Measurements from ENCODE around the gene ARHGEF40.
A peak's percentile ranks its signal among the peaks of the same experiment; 100 is the strongest.

The ARHGEF40 gene

DNA sequence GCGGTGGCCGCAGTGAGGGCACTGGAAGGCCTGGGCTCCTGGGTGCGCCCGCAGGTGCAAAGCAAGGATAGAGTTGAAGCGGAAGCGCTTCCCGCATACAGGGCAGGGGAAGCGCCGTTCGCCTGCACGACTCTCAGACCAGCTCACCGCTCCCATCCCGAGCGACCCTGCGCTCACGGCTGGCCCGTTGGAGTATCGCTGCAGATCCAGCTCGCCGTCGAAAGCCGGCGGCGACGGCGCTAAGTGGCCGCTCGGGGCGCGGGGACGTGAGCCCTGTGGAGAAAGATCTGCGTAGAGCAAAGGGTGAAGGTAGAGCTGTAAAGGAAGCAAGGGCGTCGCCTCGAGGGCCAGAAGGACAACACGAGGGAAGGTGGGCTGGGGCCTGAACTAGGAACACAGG, 22.9 kb downstream of the ARHGEF40 start:
- peaks cover 5% of the 10 kb centered on the region for H3K4me1 ChIP-seq (ENCODE audit: control insufficient read depth, insufficient read depth, low read length)
- H3K36me3 ChIP-seq (ENCODE audit: control insufficient read depth, insufficient read depth, low read length), result peaks cover 5% of the 10 kb centered on the region
- no peaks in the 10 kb centered on the region for H3K27me3 ChIP-seq (ENCODE audit: control insufficient read depth, insufficient read depth, low read length)
- H3K4me3 ChIP-seq (ENCODE audit: low read length), result no peak overlapping the region
- H3K27ac ChIP-seq (ENCODE audit: low read depth, low read length), result no peak overlapping the region
- no peak overlapping the region for H3K9ac ChIP-seq (ENCODE audit: low read length)

DNA sequence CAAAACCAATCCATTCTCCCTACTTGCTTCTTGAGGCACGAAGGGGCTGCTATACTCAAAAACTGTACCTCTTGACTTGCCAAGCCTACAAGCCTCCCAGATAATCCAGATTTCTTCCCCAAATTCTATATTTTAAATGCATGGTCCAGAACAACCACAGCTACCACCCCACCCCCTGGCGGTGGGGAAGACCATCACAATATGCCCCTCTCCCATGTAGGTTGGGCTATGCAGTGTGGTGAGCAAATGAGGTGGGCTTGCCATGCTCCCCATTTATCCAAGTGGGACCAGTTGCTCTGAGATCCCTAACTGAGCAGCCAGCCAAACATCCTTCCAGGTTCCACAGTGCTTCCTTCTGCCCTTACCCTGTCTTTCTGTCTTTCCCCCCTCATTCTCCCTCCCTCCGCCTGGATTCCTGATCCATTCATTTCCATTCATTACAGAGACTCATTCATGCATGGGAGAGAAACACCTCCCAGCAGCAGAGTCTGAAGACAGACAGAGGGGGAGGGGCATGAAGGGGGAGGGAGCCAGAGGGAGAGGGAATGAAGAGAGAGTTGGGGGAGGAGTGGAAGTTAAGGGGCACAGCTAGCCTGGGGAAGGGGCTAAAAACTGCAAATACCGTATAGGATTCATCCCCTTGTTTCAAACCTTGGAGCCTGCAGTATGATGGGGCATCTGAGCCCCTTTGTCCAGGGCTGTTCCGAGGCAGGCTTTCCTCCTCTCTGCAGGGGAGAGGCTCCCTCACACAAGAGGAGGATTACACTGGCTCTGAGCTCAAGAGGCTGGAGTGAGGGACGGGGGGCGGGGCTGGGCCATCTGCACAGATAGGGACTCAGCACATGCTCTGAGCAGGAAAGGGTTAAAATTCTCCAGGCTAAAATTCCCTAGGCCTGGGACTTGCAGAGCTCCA, 23.9 kb downstream of the ARHGEF40 start:
- Histone ChIP-seq H3K9ac (ENCODE audit: low read length) (no peak overlapping the region), H3K27me3 (ENCODE audit: control insufficient read depth, insufficient read depth, low read length) (no peaks in the 10 kb centered on the region), H3K36me3 (ENCODE audit: control insufficient read depth, insufficient read depth, low read length) (peaks cover under 1% of the 10 kb centered on the region), H3K4me1 (ENCODE audit: control insufficient read depth, insufficient read depth, low read length) (peaks cover 5% of the 10 kb centered on the region), H3K27ac (ENCODE audit: low read depth, low read length) (no peak overlapping the region), H3K4me3 (ENCODE audit: low read length) (no peak overlapping the region)

DNA sequence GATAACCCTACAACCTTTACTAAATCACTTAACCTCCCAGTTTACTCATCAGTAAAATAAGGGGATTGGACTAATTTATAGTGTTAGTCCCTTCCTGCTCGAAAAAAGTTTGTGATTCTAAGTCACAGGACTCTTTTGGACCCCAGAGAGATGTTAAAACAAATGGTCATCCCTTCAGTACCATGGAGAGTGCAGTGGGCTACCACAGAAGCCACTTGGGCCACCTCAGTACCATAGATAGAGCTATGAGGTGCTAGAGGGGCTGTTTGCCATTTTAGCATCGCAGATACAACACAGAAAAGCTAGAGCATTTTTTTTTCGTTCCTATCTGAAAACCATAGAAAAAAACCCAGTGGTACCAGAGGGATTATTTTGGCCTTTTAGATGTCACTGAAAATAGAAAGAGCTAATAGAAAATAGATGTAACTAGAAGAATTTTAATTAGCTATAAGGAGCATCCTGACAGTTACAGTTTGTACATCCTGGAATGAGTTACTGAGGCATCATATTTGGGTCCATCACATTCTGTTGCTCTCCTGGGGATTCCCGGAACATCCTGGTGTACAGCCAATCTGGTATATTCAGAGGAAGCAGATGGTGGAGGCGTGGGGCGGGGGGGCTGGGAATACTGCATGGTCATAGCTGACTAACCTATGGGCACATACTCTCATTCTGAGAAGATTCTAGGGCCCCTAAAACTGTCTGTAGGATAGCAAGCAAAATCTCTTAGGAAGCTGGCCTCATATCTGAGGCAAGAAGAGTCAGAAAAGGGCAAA, 25.5 kb downstream of the ARHGEF40 start:
- Histone ChIP-seq H3K36me3 (ENCODE audit: control insufficient read depth, insufficient read depth, low read length) (no peaks in the 10 kb centered on the region), H3K27ac (ENCODE audit: low read depth, low read length) (peak overlapping the region; percentile 81), H3K4me3 (ENCODE audit: low read length) (no peak overlapping the region), H3K4me1 (ENCODE audit: control insufficient read depth, insufficient read depth, low read length) (peaks cover 14% of the 10 kb centered on the region), H3K27me3 (ENCODE audit: control insufficient read depth, insufficient read depth, low read length) (no peaks in the 10 kb centered on the region), H3K9ac (ENCODE audit: low read length) (no peak overlapping the region)

DNA sequence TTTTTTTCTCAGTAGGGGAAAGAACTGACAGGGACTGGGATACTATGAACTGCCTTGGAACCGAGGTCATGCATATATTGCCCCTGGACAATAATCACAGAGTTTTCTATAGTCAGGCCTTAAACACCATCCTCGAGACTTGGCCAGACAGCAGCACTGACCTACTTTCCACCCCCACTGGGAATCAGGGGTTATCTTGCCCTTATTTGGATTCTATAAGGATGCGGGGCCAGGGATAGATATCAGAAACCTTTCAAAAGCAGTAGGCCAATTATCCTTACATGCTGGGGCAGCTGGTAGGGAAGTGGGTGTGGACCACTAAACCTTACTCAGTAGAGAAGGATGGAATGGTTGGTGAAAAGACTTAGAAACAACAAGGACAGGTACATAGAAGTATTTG, 26.3 kb downstream of the ARHGEF40 start:
- H3K27ac ChIP-seq (ENCODE audit: low read depth, low read length), result peak overlapping the region; percentile 81
- H3K4me3 ChIP-seq (ENCODE audit: low read length), result no peak overlapping the region
- no peak overlapping the region for H3K9ac ChIP-seq (ENCODE audit: low read length)
- H3K36me3 ChIP-seq (ENCODE audit: control insufficient read depth, insufficient read depth, low read length), result no peaks in the 10 kb centered on the region
- H3K4me1 ChIP-seq (ENCODE audit: control insufficient read depth, insufficient read depth, low read length), result peaks cover 14% of the 10 kb centered on the region
- H3K27me3 ChIP-seq (ENCODE audit: control insufficient read depth, insufficient read depth, low read length), result no peaks in the 10 kb centered on the region

DNA sequence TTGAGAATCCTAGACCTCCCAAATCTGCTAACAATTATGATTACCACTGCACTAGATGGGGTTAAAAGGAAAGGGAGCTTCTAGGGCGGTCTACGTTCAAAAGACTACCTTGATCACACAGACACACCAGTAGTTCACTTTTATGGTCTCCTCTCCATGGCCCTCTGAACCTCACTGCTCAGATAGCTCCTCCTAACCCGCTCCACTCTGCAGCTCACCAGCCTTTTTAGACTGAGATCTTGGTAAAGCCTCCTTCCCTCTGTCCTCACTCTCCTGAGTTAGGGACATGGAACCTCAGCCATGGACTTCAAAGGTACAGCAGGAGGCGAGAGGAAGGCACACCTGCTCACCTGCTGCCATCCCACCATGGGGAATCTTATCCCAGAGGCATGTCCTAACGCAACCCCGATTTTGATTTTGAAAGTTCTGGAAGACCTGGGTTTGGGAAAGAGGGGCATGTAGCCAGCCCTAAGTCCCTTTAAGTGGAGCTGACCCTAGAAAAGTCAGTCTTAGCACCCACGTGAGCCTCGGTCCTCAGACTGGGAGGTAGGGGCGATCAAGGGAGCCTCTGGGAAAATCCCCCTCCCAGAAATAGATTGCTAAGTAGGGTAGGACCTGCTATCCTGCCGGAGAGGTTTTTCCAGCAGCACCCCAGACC, 27.0 kb downstream of the ARHGEF40 start:
- H3K27me3 ChIP-seq (ENCODE audit: control insufficient read depth, insufficient read depth, low read length), result no peaks in the 10 kb centered on the region
- H3K36me3 ChIP-seq (ENCODE audit: control insufficient read depth, insufficient read depth, low read length), result no peaks in the 10 kb centered on the region
- peaks cover 14% of the 10 kb centered on the region for H3K4me1 ChIP-seq (ENCODE audit: control insufficient read depth, insufficient read depth, low read length)
- peak overlapping the region; percentile 43 for H3K9ac ChIP-seq (ENCODE audit: low read length)
- peak overlapping the region; percentile 53 for H3K4me3 ChIP-seq (ENCODE audit: low read length)
- peak overlapping the region; percentile 81 for H3K27ac ChIP-seq (ENCODE audit: low read depth, low read length)

DNA sequence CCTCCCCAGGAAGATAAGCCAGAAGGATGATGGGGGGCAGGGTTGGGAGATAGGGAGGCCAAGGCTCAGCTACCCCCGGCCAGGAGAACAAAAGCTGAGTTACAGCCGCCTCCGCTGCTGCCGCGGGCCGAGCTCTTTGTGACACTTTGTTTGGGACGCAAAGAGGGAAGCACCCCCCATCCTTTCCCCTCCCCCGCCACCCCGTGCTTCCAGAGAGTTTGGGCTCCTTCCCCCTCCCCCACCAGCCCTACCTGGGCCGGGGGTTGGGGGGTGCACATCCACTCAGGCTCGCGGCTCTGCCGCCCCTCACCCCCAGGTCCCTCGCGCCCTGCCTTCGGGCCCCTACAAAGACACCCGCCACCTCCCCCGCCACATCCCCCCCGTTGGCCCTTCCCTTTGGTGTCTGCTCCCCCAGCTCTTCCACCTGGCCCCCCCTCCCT, 27.6 kb downstream of the ARHGEF40 start:
- Histone ChIP-seq H3K4me3 (ENCODE audit: low read length) (peak overlapping the region; percentile 53), H3K4me1 (ENCODE audit: control insufficient read depth, insufficient read depth, low read length) (peaks cover 13% of the 10 kb centered on the region), H3K27me3 (ENCODE audit: control insufficient read depth, insufficient read depth, low read length) (no peaks in the 10 kb centered on the region), H3K9ac (ENCODE audit: low read length) (peak overlapping the region; percentile 43), H3K27ac (ENCODE audit: low read depth, low read length) (peak overlapping the region; percentile 81), H3K36me3 (ENCODE audit: control insufficient read depth, insufficient read depth, low read length) (no peaks in the 10 kb centered on the region)

DNA sequence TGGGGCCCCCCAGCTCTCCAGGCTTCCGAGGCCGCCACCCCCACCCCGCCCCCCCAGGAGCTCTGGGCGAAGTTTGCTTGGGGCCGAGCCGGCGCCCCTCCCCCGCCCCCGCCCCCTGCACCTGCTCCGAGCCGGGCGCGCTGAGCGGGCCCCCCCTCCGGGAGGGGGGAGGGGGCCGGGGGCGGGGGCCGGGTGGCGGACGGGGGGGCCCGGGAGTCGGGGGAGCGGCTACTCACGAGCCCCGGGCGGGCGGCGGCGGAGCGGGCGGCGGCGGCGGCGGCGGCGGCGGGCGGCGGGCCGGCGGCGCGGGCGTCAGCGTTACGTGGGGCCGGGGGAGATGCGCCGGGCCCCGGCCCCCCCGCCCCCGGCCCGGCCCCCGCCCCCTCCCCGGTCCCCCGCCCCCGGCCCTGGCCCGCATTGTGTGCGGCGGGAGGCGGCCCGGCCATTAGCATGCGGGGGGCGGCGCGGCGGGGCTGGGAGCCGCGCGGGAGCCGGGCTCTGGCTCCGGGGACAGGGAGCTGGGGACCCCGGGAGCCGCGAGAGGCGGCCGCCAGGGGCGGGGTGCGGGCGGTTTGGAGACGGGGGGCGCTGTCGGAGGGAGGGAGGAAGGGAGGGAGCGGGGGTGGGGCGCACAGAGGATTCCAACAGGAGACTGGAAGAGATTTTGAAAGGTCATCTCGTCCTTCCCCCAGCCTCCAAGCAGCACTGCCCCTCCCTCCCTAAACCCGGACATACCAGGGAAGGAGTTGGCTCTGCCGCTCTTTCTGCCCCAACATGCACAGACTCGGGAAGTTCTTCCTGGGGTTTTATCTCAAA, 28.2 kb downstream of the ARHGEF40 start, which contains the start of gene ZNF219:
TSS of gene ZNF219 (minus strand) at position 580 of the 816 bp plus-strand sequence. CDS start 5,064 bp downstream, outside the sequence.
- peak within 1 kb of the TSS; percentile 92 for H3K27ac ChIP-seq (ENCODE audit: low read depth, low read length)
- no peaks in the 10 kb centered on the region for H3K27me3 ChIP-seq (ENCODE audit: control insufficient read depth, insufficient read depth, low read length)
- no peaks in the 10 kb centered on the region for H3K36me3 ChIP-seq (ENCODE audit: control insufficient read depth, insufficient read depth, low read length)
- peaks cover 18% of the 10 kb centered on the region for H3K4me1 ChIP-seq (ENCODE audit: control insufficient read depth, insufficient read depth, low read length)
- H3K9ac ChIP-seq (ENCODE audit: low read length), result peak within 1 kb of the TSS; percentile 78
- peak within 1 kb of the TSS; percentile 80 for H3K4me3 ChIP-seq (ENCODE audit: low read length)

DNA sequence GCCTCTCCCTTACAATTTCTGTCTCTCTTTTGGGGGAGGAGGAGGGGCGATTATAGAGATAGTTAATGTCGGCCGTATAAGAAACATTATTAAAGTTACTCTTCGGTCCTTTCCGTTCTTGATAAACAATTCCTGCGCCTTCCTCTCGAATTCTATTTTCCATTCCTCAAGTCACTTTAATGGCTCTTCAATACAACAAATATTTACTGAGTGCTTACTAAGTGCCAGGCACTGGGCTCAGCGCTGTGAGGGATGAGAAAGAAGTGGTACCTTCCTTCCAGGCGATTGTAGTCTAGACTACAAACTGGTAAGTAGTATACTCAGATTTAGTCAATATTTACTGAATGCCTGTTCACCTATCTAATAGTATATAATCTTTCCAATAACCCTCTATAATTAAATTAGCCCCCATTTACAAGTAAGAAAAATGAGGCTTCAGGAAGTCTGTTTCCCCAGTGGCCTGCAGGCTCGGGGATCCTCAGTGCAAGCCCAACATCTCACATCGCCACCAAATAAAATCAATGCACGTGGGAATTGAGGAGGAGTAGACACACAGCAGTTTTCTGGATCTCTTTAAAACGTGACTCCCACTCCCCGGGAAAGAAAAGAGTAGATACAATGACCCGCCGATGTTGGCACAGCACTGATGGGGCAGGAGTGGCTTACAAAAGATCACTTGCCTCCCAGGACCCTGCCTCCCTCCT, 28.9 kb downstream of the ARHGEF40 start:
- Histone ChIP-seq H3K27ac (ENCODE audit: low read depth, low read length) (peak overlapping the region; percentile 92), H3K9ac (ENCODE audit: low read length) (peak overlapping the region; percentile 78), H3K4me1 (ENCODE audit: control insufficient read depth, insufficient read depth, low read length) (peaks cover 19% of the 10 kb centered on the region), H3K4me3 (ENCODE audit: low read length) (peak overlapping the region; percentile 80), H3K27me3 (ENCODE audit: control insufficient read depth, insufficient read depth, low read length) (no peaks in the 10 kb centered on the region), H3K36me3 (ENCODE audit: control insufficient read depth, insufficient read depth, low read length) (no peaks in the 10 kb centered on the region)

DNA sequence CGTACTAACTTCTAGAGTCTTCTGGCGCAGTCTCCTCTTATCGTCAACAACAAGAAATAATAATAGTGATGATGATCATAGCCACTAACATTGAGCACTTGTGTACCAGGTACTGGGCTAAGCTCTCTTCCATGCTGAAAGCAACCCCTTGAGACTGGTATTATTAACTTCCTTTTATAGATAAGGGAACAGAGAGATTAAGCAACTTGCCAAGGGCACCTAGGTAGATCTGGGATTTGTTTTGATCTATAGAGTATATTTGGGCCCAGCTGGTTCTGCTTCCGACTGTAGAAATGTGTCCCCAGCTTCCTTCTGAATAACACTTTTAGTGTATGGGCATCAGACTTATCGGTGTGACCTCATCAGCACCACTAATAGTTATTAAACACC, 29.5 kb downstream of the ARHGEF40 start:
- no peaks in the 10 kb centered on the region for H3K36me3 ChIP-seq (ENCODE audit: control insufficient read depth, insufficient read depth, low read length)
- H3K27me3 ChIP-seq (ENCODE audit: control insufficient read depth, insufficient read depth, low read length), result no peaks in the 10 kb centered on the region
- peaks cover 22% of the 10 kb centered on the region for H3K4me1 ChIP-seq (ENCODE audit: control insufficient read depth, insufficient read depth, low read length)
- peak overlapping the region; percentile 80 for H3K4me3 ChIP-seq (ENCODE audit: low read length)
- H3K9ac ChIP-seq (ENCODE audit: low read length), result no peak overlapping the region
- peak overlapping the region; percentile 92 for H3K27ac ChIP-seq (ENCODE audit: low read depth, low read length)

DNA sequence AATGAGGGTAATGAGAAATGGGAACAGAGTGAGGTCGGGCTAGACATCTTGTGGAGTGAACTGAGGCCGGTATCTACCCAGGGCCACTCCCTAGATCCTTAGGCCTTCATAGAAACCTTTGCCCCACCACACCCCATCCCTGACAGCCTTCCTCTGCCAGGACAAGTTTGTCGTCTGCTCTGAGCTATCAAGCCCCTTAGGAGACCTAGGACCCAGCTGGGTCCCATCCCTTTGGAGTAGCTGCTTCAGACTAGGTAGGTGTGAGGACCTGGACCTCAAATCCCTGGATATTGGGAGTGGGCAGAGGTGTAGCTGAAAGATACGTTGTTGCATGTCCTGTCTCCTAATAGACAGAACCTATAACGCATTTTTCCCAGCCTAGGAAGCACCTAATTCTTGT, 30.8 kb downstream of the ARHGEF40 start, which contains the start of gene TMEM253:
TSS of gene TMEM253 (plus strand) at position 136 of the 400 bp plus-strand sequence. CDS start 278 bp downstream, outside the sequence.
- Histone ChIP-seq H3K4me3 (ENCODE audit: low read length) (peak within 1 kb of the TSS; percentile 1), H3K4me1 (ENCODE audit: control insufficient read depth, insufficient read depth, low read length) (peaks cover 28% of the 10 kb centered on the region), H3K9ac (ENCODE audit: low read length) (peak within 1 kb of the TSS; percentile 11), H3K27me3 (ENCODE audit: control insufficient read depth, insufficient read depth, low read length) (no peaks in the 10 kb centered on the region), H3K27ac (ENCODE audit: low read depth, low read length) (peak within 1 kb of the TSS; percentile 92), H3K36me3 (ENCODE audit: control insufficient read depth, insufficient read depth, low read length) (no peaks in the 10 kb centered on the region)

DNA sequence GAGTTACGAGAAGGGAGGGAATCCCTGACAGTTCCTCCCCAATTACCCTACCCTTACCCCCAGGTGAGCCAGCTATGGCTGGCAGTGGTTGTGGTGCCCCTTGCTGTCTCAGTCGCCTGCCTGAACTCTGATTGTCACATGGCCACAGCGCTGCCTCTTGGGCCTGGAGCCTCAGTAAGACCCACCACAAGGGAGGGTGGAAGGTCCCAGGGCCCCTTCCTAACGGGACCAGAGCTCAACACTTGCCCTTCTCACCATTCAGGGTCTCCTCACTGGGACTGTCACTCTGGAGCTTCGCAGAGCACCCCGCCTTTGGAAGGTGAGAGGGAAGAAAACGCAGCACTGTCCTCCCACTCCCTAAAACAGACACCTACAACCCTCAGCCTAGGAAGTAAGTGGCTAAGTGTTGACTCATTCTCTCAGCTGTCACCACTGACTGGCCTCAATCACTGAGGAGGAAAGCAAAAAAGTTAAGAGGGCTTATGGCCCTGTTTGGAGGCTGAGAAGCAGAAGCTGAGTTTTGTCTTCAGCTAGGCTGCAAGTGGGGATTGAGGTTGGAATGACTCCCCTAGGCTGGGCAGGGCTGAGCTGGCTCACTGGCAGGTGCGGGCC, 31.8 kb downstream of the ARHGEF40 start:
- no peak overlapping the region for H3K9ac ChIP-seq (ENCODE audit: low read length)
- H3K4me3 ChIP-seq (ENCODE audit: low read length), result no peak overlapping the region
- H3K4me1 ChIP-seq (ENCODE audit: control insufficient read depth, insufficient read depth, low read length), result peaks cover 24% of the 10 kb centered on the region
- no peaks in the 10 kb centered on the region for H3K36me3 ChIP-seq (ENCODE audit: control insufficient read depth, insufficient read depth, low read length)
- H3K27me3 ChIP-seq (ENCODE audit: control insufficient read depth, insufficient read depth, low read length), result no peaks in the 10 kb centered on the region
- H3K27ac ChIP-seq (ENCODE audit: low read depth, low read length), result no peak overlapping the region
